Kidney glomerular epithelial cell (primary cell): ENCODE data around the gene FANCM.
A peak's percentile ranks its signal among the peaks of the same experiment; 100 is the strongest.

Experiments used
- DNase-seq: peaks from one replicate; lab custom pipeline; 2025; lab: John Stamatoyannopoulos, UW

FANCM gene, protein sequence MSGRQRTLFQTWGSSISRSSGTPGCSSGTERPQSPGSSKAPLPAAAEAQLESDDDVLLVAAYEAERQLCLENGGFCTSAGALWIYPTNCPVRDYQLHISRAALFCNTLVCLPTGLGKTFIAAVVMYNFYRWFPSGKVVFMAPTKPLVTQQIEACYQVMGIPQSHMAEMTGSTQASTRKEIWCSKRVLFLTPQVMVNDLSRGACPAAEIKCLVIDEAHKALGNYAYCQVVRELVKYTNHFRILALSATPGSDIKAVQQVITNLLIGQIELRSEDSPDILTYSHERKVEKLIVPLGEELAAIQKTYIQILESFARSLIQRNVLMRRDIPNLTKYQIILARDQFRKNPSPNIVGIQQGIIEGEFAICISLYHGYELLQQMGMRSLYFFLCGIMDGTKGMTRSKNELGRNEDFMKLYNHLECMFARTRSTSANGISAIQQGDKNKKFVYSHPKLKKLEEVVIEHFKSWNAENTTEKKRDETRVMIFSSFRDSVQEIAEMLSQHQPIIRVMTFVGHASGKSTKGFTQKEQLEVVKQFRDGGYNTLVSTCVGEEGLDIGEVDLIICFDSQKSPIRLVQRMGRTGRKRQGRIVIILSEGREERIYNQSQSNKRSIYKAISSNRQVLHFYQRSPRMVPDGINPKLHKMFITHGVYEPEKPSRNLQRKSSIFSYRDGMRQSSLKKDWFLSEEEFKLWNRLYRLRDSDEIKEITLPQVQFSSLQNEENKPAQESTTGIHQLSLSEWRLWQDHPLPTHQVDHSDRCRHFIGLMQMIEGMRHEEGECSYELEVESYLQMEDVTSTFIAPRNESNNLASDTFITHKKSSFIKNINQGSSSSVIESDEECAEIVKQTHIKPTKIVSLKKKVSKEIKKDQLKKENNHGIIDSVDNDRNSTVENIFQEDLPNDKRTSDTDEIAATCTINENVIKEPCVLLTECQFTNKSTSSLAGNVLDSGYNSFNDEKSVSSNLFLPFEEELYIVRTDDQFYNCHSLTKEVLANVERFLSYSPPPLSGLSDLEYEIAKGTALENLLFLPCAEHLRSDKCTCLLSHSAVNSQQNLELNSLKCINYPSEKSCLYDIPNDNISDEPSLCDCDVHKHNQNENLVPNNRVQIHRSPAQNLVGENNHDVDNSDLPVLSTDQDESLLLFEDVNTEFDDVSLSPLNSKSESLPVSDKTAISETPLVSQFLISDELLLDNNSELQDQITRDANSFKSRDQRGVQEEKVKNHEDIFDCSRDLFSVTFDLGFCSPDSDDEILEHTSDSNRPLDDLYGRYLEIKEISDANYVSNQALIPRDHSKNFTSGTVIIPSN (N-terminal part only)

DNA sequence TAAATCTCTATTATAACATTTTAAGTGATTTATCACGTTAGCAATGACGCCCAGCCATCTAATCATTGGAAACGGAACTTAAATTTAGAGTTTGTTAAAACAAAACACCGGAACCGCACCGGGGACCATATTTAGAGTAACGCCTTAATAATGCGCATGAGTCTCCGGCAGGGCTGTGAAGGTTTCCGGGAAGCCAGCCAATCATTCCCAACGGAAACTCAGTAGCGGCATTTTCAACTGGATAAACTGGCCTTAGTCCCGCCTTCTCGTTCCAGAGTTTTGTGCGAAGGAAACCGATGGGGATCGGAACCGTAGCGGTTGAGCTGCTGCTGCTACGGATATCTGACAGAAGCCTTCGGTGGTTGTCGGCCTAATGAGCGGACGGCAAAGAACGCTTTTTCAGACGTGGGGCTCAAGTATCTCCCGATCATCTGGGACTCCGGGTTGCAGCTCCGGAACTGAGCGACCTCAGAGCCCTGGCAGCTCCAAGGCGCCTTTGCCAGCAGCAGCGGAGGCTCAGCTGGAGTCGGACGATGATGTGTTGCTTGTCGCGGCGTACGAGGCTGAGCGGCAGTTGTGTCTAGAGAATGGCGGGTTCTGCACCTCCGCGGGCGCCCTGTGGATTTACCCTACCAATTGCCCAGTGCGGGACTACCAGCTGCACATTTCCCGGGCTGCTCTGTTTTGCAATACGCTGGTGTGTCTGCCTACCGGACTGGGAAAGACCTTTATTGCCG is at the start of gene FANCM:
FANCM (plus strand) TSS at position 272 of the 737 bp plus-strand sequence; CDS start at position 374, 102 bp downstream.
- peak; percentile 97 for DNase-seq

- DNase-seq = peak; percentile 46
Measured at GRCh38 chr14:45089813-45090212, 45.9 kb upstream of the FANCM start.

- DNase-seq = peak; percentile 9
Measured at GRCh38 chr14:45091710-45092109, 44.0 kb upstream of the FANCM start.

DNA sequence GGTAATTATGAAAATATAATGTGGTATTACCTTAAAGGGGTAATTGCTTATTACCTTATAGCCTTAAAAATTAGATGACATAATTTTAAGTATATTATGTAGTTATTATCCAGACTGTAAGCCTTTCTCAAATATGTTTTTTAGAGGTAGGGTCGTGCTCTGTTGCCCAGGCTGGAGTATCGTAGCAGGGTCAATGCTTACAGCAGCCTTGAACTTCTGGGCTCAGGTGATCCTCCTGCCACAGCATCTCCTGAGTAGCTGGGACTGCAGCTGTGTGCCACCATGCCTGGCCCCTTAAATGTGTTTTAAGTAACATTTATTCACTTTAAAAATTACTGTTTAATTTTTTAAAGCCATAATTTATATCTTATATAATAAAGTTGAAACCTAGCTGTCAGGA is 41.5 kb upstream of the FANCM start:
- no peak for DNase-seq

- DNase-seq = no peak
Measured at GRCh38 chr14:45095143-45095542, 40.6 kb upstream of the FANCM start.

- no peak for DNase-seq
Measured at GRCh38 chr14:45096218-45096617, 39.5 kb upstream of the FANCM start.

DNA sequence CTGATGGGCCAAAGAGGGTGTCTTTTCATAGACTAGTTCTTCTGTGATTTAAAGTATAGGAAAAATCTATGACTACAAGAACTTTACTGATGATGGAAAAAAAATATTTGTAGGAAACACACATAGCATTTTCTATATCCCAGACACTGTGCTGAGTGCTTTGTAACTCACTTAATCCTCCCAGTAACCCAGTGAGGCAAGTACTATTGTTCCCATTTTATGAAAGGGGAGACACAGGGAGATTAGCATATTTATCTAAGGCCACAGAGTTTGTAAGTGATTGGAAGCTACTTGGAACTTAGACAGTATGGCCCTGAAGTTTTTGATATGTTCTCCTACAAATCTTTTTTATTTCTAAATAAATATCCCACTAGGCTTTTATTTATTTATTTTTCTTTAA is 31.9 kb upstream of the FANCM start:
- DNase-seq = no peak

- no peak for DNase-seq
Measured at GRCh38 chr14:45104561-45104960, 31.2 kb upstream of the FANCM start.

GRCh38 chr14:45112896-45113781 is 22.6 kb upstream of the FANCM start:
- DNase-seq = no peak

GRCh38 chr14:45114327-45114726 is 21.4 kb upstream of the FANCM start:
- no peak for DNase-seq

DNA sequence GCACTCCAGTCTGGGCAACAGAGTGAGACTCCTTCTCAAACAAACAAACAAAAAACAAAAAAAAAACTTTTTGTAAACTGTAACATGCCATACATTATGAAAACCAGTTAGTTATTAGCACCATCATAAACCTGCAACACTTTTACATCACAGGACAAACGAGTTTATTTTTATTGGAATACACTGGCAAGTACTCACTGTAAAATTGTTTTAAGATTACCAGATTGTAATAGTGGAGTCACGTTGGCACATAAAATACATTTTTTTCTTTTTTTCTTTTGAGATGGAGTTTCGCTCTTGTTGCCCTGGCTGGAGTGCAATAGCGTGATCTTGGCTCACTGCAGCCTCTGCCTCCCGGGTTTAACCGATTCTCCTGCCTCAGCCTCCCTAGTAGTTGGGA is 17.1 kb upstream of the FANCM start:
- DNase-seq = no peak

GRCh38 chr14:45120096-45120495 is 15.6 kb upstream of the FANCM start:
- DNase-seq = no peak

DNA sequence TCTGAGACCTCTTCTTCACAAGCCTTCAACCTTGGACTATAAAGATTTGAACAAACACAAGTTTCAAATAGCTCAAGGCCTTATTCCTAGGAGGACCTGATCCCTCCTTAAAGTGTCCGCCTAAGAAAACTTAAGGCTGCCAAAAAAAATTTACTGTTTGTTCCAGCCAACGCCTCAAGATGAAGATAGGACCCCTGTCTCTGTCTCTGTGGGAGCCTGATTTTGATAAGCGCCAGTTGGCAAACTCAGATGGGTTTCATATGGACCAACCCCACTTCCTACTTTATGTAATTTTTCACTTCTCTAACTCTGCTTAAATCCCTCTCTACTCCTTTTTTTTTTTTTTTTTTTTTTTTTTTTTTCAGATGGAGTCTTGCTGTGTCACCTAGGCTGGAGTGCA is 12.5 kb upstream of the FANCM start:
- DNase-seq = no peak

- DNase-seq = no peak
Measured at GRCh38 chr14:45125754-45126153, 10.0 kb upstream of the FANCM start.

DNA sequence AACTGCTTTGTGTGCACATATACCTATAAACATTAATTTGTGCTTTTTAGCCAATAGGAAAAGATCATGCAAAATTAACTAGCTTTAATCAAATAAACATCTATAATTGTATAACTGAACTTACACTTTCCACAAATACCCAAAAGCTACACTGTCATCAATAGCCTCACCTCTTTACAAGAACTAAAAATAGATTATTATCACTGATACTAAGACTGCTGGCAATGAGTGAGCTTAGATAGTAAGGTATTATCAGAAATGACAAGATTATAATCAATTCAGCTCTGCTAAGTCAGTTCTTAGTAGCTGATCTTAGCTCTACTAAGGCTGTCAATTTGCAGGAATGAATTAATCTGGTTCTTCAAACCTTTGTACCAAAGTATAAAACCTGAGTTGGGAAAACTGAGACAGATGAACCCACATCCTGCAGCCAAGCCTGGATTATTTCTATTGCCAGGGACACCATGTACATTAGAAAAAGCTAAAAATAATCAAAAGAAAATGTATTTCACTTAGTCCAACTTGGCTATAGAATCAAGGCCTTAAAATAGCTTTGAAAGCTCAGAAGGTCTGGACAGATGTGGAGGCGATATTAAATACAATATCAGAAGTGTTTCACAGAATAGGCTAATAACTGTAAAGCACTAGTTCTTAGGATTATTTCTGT is 6.6 kb upstream of the FANCM start:
- no peak for DNase-seq

- DNase-seq = no peak
Measured at GRCh38 chr14:45133683-45134050, 2.1 kb upstream of the FANCM start.

DNA sequence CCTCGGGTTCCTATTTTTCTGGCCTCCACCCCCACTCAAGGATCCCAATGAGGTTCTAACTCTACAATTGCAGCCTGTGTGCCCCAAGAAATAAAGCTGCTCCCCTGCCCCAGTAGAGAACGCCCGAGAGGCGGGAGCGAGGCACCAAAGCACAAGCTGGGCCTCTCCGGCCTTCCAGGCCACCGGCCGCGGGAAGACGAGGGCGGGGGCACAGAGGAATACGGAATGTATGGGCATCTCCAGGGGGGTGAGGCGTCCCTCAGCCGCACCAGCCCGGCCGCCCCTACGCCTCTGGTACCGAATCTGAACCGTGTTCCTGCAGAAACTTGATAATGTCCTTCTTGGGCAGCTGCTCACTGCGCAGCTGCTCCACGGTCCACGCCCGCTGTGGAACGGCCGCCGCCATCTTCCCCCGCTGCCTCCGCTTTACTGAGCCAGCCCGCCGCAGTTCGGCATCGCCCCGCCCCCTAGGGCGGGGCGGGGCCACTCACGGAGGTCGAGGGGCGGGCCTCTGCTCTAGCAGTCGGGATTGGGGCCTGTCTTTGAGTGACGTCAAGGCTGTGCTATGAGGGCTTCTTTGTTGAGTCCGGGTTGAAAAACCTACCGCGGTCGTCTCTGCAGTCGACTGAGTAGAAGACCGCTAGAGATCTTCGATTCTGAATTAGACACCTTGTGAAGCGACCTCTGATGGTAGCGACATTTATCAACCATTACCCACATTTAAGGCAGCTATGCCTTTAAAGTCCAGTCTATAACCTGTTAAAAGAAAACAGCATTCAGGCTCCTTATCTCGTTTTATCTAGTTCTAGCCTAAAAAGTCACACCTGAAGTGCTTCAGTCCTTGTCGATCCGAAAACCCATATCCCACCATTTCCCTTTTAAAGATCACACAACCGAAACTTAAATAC is 1.4 kb upstream of the FANCM start, which contains the start of gene FKBP3:
FKBP3 (minus strand) TSS at position 431 of the 908 bp plus-strand sequence; CDS start at position 406, 25 bp downstream.
- peak; percentile 97 for DNase-seq

DNA sequence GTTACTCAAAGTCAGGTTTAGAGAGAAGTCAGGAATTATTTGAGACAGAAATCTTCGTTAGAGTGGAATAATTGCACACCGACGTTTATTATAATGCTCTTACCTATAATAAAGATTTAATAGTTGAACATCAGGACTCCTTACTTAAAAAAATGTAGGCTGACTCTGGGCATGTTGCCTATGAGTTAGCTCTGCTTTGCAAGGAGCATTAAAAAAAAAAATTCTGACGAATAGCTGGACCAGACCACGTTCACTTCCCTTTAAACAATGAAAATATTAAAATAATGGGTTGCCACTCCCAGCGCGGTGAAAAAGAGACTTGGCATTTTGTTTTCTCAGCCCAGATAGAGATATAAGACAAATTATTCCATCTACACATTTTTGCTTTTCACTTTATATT is 574 bp upstream of the FANCM start:
- DNase-seq = peak; percentile 41

DNA sequence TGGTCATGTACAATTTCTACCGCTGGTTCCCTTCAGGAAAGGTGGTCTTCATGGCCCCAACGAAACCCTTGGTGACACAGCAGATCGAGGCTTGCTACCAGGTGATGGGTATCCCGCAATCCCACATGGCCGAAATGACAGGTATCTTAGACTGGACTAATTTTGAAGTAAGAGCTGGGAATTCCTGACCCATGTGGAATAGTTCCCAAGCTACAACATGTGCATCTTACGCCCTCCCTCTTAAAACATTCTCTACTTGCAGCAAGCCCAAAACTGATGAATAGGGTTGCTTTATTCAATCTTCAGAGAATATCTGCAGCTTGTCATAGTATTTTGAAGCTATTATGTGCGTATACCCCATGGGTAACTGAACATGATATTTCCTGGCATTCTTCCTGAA is 669 bp downstream of the FANCM start:
- no peak for DNase-seq
